GM21786 (cell line): ENCODE data around the gene NT5DC1.

Experiments used
- ATAC-seq: cut with Tn5 transposase; IDR thresholded peaks from one replicate; pipeline ENCODE4 v1.9.1; 2021; ENCODE audit not compliant: unreplicated experiment

The NT5DC1 gene

GRCh38 chr6:116234689-116235088 lies 134.0 kb downstream of the NT5DC1 start:
- no peak for ATAC-seq

GRCh38 chr6:116238083-116238482 lies 137.4 kb downstream of the NT5DC1 start:
- ATAC-seq, result no peak

- no peak for ATAC-seq
These were observed 138.6 kb downstream of the NT5DC1 start for GRCh38 chr6:116239256-116239655.

- no peak for ATAC-seq
These were observed 139.2 kb downstream of the NT5DC1 start for GRCh38 chr6:116239856-116240255.

GRCh38 chr6:116244284-116244683 lies 143.6 kb downstream of the NT5DC1 start:
- ATAC-seq, result no peak

- no peak for ATAC-seq
These were observed 145.4 kb downstream of the NT5DC1 start for GRCh38 chr6:116246089-116246488.

GRCh38 chr6:116247285-116247684 lies 146.6 kb downstream of the NT5DC1 start:
- no peak for ATAC-seq

- ATAC-seq, result no peak
These were observed 147.9 kb downstream of the NT5DC1 start for GRCh38 chr6:116248577-116248976.

- ATAC-seq, result no peak
These were observed 151.1 kb downstream of the NT5DC1 start for GRCh38 chr6:116251568-116252384.

GRCh38 chr6:116253188-116253504 lies 152.5 kb downstream of the NT5DC1 start:
- ATAC-seq, result no peak

- peak; percentile 99 for ATAC-seq
These were observed 153.0 kb downstream of the NT5DC1 start, which contains the start of gene TSPYL4 for GRCh38 chr6:116253505-116254296. Gene TSPYL4 (minus strand): TSS chr6:116254075. CDS start chr6:116254008, 67 bp downstream.

GRCh38 chr6:116254297-116255056 lies 153.8 kb downstream of the NT5DC1 start:
- peak; percentile 26 for ATAC-seq

- ATAC-seq, result no peak
These were observed 154.7 kb downstream of the NT5DC1 start for GRCh38 chr6:116255246-116255800.

GRCh38 chr6:116256694-116257093 lies 156.0 kb downstream of the NT5DC1 start:
- ATAC-seq, result no peak

GRCh38 chr6:116258520-116258919 lies 157.9 kb downstream of the NT5DC1 start:
- no peak for ATAC-seq

GRCh38 chr6:116263353-116263752 lies 162.7 kb downstream of the NT5DC1 start:
- no peak for ATAC-seq

GRCh38 chr6:116265041-116265829 lies 164.6 kb downstream of the NT5DC1 start:
- no peak for ATAC-seq

- ATAC-seq, result no peak
These were observed 166.2 kb downstream of the NT5DC1 start for GRCh38 chr6:116266803-116267202.

GRCh38 chr6:116267836-116268588 lies 167.4 kb downstream of the NT5DC1 start:
- ATAC-seq, result peak; percentile 17
